HCT116 (cell line): ENCODE results near the gene R3HDM1. TPM values are rescaled to one million over a fixed set of nuclear protein-coding genes. Genes with fewer than 3 reads are reported as not detected.

Experiments
- ATAC-seq: fragments of 200-7000 bp; cut with Tn5 transposase; 2 replicates; pipeline ENCODE4 v1.9.1; 2020; ENCODE audit warnings: mild to moderate bottlenecking, moderate library complexity
- BruUV-seq: library from RNA; stranded (reverse); fragments of 400-500 nt; replicated peaks from 2 replicates; lab custom pipeline; 2021; lab: Mats Ljungman, UMichigan
- CTCF ChIA-PET: fragments of 300-600 bp; sonication (Branson Sonifier 250); formaldehyde crosslinking; loops from one replicate; lab custom pipeline; 2021; ENCODE audit warnings: antibody characterized with exemption; lab: Charles Lee
- POLR2A ChIA-PET: fragments of 300-600, 350-600 bp; sonication (Branson Sonifier 250); formaldehyde crosslinking; loops from one replicate; lab custom pipeline; 2021; ENCODE audit warnings: antibody characterized with exemption; lab: Charles Lee
- RAD21 ChIA-PET, 2 experiments: fragments of 300-600 bp; sonication (Branson Sonifier 250); formaldehyde crosslinking; loops; one replicate each; lab custom pipeline; 2023; ENCODE audit warnings: low total read pairs in 2 of 2; ENCODE audit not compliant: uncharacterized antibody in 2 of 2, unreplicated experiment in 2 of 2, low non-redundant PET in 1 of 2; lab: Charles Lee
- DNase-seq: peaks from one replicate; pipeline ENCODE4 v3.0.0-alpha.2; 2010; ENCODE audit warnings: low read depth, low spot score
- H2AFZ ChIP-seq: fragments of 200-600 bp; shearing (Covaris generic), sonication (generic); 2 replicates; pipeline ENCODE4 v1.6.1; 2017; ENCODE audit warnings: low read depth, mixed run types, mixed read lengths, antibody characterized with exemption, low read length; ENCODE audit not compliant: poor library complexity, severe bottlenecking
- H3K27ac ChIP-seq: 2 replicates; pipeline ENCODE4 v1.5.1; 2012; ENCODE audit warnings: low read depth, low read length
- H3K27me3 ChIP-seq: fragments of 200-600 bp; sonication (generic); 2 replicates; pipeline ENCODE4 v1.6.1; 2016; ENCODE audit warnings: mixed run types, low read length, mixed read lengths; ENCODE audit not compliant: insufficient read depth
- H3K36me3 ChIP-seq, 2 experiments: fragments of 200-500 bp in 1 of 2; fragments of 200-600 bp in 1 of 2; sonication (Bioruptor generic) in 1 of 2; sonication (generic) in 1 of 2; 2 replicates each; pipeline versions ENCODE4 v1.5.1 to v1.6.1; 2014 to 2016; ENCODE audit warnings: low read length in 2 of 2, inconsistent platforms in 1 of 2, mixed read lengths in 1 of 2, mixed run types in 1 of 2; ENCODE audit not compliant: insufficient read depth in 2 of 2, control insufficient read depth in 1 of 2
- H3K4me1 ChIP-seq, 2 experiments: fragments of 200-600 bp in 1 of 2; sonication (generic) in 1 of 2; 2 replicates each; pipeline versions ENCODE4 v1.5.1 to v1.6.1; 2012 to 2017; ENCODE audit warnings: low read length in 2 of 2, inconsistent platforms in 1 of 2, mild to moderate bottlenecking in 1 of 2, mixed read lengths in 1 of 2, mixed run types in 1 of 2, moderate library complexity in 1 of 2; ENCODE audit not compliant: insufficient read depth in 2 of 2, control insufficient read depth in 1 of 2
- H3K4me2 ChIP-seq: fragments of 200-600 bp; sonication (generic); 2 replicates; pipeline ENCODE4 v1.6.1; 2017; ENCODE audit warnings: mixed run types, low read length, mixed read lengths
- H3K4me3 ChIP-seq, 2 experiments: fragments of 200-600 bp in 1 of 2; sonication (generic) in 1 of 2; replicated peaks in 1 of 2; 2 replicates each; pipeline ENCODE4 v1.5.1; 2011 to 2016; ENCODE audit warnings: low read length in 2 of 2, control low read depth in 1 of 2, low read depth in 1 of 2, mild to moderate bottlenecking in 1 of 2, mixed read lengths in 1 of 2, mixed run types in 1 of 2
- H3K79me2 ChIP-seq: fragments of 200-600 bp; sonication (generic); 2 replicates; pipeline ENCODE4 v1.6.1; 2017; ENCODE audit warnings: mild to moderate bottlenecking, mixed run types, low read length, moderate library complexity, mixed read lengths; ENCODE audit not compliant: insufficient read depth
- H3K9ac ChIP-seq: fragments of 200-600 bp; sonication (generic); 2 replicates; pipeline ENCODE4 v1.6.1; 2016; ENCODE audit warnings: low read length, mixed read lengths
- H3K9me2 ChIP-seq: fragments of 200-600 bp; sonication (generic), shearing (Covaris generic); 2 replicates; pipeline ENCODE4 v1.6.1; 2017; ENCODE audit warnings: mixed run types, mild to moderate bottlenecking, moderate library complexity; ENCODE audit not compliant: insufficient read depth
- H3K9me3 ChIP-seq, 2 experiments: fragments of 200-500 bp in 1 of 2; fragments of 200-600 bp in 1 of 2; sonication (Bioruptor generic) in 1 of 2; sonication (generic) in 1 of 2; 2 replicates each; pipeline ENCODE4 v1.6.1; 2014 to 2017; ENCODE audit warnings: low read length in 2 of 2, mixed read lengths in 2 of 2, inconsistent platforms in 1 of 2, low read depth in 1 of 2, mild to moderate bottlenecking in 1 of 2, mixed run types in 1 of 2, moderate library complexity in 1 of 2; ENCODE audit not compliant: control insufficient read depth in 1 of 2, insufficient read depth in 1 of 2
- H4K20me1 ChIP-seq: fragments of 200-600 bp; sonication (generic), shearing (Covaris generic); 2 replicates; pipeline ENCODE4 v1.6.1; 2017; ENCODE audit warnings: mixed run types, mild to moderate bottlenecking, moderate library complexity; ENCODE audit not compliant: insufficient read depth
- CBX3 ChIP-seq: IDR thresholded peaks from 2 replicates; pipeline ENCODE4 v1.6.1; 2012; ENCODE audit warnings: low read depth
- CEBPB ChIP-seq: IDR thresholded peaks from 2 replicates; pipeline ENCODE4 v1.6.1; 2012; ENCODE audit warnings: low read depth
- EGR1 ChIP-seq: IDR thresholded peaks from 2 replicates; pipeline ENCODE4 v1.6.1; 2012; ENCODE audit warnings: low read depth
- ELF1 ChIP-seq: IDR thresholded peaks from 2 replicates; pipeline ENCODE4 v1.6.1; 2012; ENCODE audit warnings: low read depth, borderline replicate concordance
- EZH2 ChIP-seq: fragments of 200-600 bp; sonication (generic); IDR thresholded peaks from 2 replicates; pipeline ENCODE4 v1.6.1; 2017; ENCODE audit warnings: antibody characterized with exemption, mixed run types
- EZH2phosphoT487 ChIP-seq: fragments of 200-600 bp; IDR thresholded peaks from 2 replicates; pipeline ENCODE4 v1.6.1; 2018; ENCODE audit warnings: antibody characterized with exemption, borderline replicate concordance
- FOSL1 ChIP-seq: IDR thresholded peaks from 2 replicates; pipeline ENCODE4 v1.6.1; 2012; ENCODE audit warnings: low read depth
- JUND ChIP-seq: IDR thresholded peaks from 2 replicates; pipeline ENCODE4 v1.6.1; 2012
- MAX ChIP-seq: IDR thresholded peaks from 2 replicates; pipeline ENCODE4 v1.6.1; 2012
- POLR2A ChIP-seq: IDR thresholded peaks from 2 replicates; pipeline ENCODE4 v1.7.0; 2011; ENCODE audit warnings: borderline replicate concordance; ENCODE audit not compliant: insufficient read depth, insufficient read length; ENCODE audit errors: extremely low read depth
- RAD21 ChIP-seq: IDR thresholded peaks from 2 replicates; pipeline ENCODE4 v1.6.1; 2012; ENCODE audit warnings: low read depth, mild to moderate bottlenecking
- SIN3A ChIP-seq: IDR thresholded peaks from 2 replicates; pipeline ENCODE4 v1.6.1; 2012; ENCODE audit warnings: low read depth
- SP1 ChIP-seq: IDR thresholded peaks from 2 replicates; pipeline ENCODE4 v1.6.1; 2012; ENCODE audit warnings: low read depth
- SRF ChIP-seq: IDR thresholded peaks from 2 replicates; pipeline ENCODE4 v1.6.1; 2012; ENCODE audit warnings: low read depth
- TCF7L2 ChIP-seq: IDR thresholded peaks from 2 replicates; pipeline ENCODE4 v1.7.0; 2011; ENCODE audit warnings: borderline replicate concordance, inconsistent platforms; ENCODE audit not compliant: insufficient read depth, insufficient read length; ENCODE audit errors: extremely low read depth
- ZFX ChIP-seq: fragments of 450-650 bp; IDR thresholded peaks from 2 replicates; pipeline ENCODE4 v1.6.1; 2017
- ZNF274 ChIP-seq: fragments of 200-500 bp; sonication (Bioruptor generic); IDR thresholded peaks from 2 replicates; pipeline ENCODE4 v1.6.1; 2014; ENCODE audit warnings: mild to moderate bottlenecking, low read depth, low read length, inconsistent platforms
- intact Hi-C: fragments of 100-400 bp; cut with micrococcal nuclease; formaldehyde crosslinking; loops from 2 replicates; pipeline ENCODE4 v1.10.0; 2022
- total RNA-seq: library from RNA; stranded (reverse); gene quantifications from one replicate; pipeline ENCODE4 v1.2.1, GENCODE V29; 2021; ENCODE audit not compliant: unreplicated experiment
- TF ChIP-seq, protein P1 (sequence below): IDR thresholded peaks from 2 replicates; pipeline ENCODE4 v1.6.1; 2012; ENCODE audit warnings: low read depth
- TF ChIP-seq, protein P2 (sequence below): IDR thresholded peaks from 2 replicates; pipeline ENCODE4 v1.6.1; 2012
- TF ChIP-seq, protein P3 (sequence below): IDR thresholded peaks from 2 replicates; pipeline ENCODE4 v1.6.1; 2011; ENCODE audit warnings: mild to moderate bottlenecking, low read length, moderate library complexity; ENCODE audit not compliant: insufficient replicate concordance; ENCODE audit errors: extremely low read depth

R3HDM1 gene
- total RNA-seq, 1 experiment from 2014 or later, result 43.1 TPM

- no peak for TF ChIP-seq ZNF274
- no peak for TF ChIP-seq POLR2A
- no peak for TF ChIP-seq EGR1
- TF ChIP-seq SP1, result no peak
- TF ChIP-seq TCF7L2, result no peak
- TF ChIP-seq ZFX, result no peak
Observed at GRCh38 chr2:135630488-135630887, 99.2 kb downstream of the R3HDM1 start (continued).

DNA sequence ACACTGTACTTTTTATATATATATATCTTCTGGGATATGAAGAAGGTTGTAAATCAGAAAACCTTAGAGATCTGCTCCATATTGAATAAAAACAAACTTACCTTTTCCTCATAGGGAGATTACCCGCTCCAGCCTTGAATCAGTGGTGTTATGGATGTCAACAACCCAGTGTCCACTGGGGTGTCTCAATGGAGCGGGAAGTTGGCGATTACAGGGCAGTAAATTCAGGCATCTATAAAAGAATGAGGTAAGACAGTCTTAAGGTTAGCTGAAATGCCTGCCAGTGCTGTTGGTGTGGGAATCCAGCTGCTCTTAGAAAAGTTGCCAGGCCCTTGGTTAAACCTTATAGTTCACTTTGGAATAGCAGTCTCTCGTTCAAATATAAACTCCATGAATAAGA, 102.3 kb downstream of the R3HDM1 start:
- Histone ChIP-seq H3K4me2 (no peak overlapping the region), H3K27me3 (no peaks in the 10 kb centered on the region), H3K9me2 (no peaks in the 10 kb centered on the region), H4K20me1 (no peaks in the 10 kb centered on the region), H3K4me3 (no peak overlapping the region), H3K36me3 (peaks cover 11 to 13% of the 10 kb centered on the region in 2 experiments; a peak in 3 of 4 replicates), H3K9me3 (no peaks in the 10 kb centered on the region), H3K4me1 (no peaks in the 10 kb centered on the region), H3K79me2 (no peaks in the 10 kb centered on the region), H3K9ac (no peak overlapping the region), H3K27ac (no peak overlapping the region), H2AFZ (no peak overlapping the region)
- ATAC-seq (no peak), DNase-seq (no peak)
- intact Hi-C loops, result no loop called here
- ChIA-PET CTCF (interaction anchor here (1.6 kb wide), 1 partner anchor 32 kb away, joined by 3 read pairs; no protein-coding TSS in a partner anchor), POLR2A (no interaction called here), RAD21 (no interaction called here)
- no TSS peak for BruUV-seq
- TF ChIP-seq JUND (no peak), CBX3 (no peak), POLR2A (no peak), FOSL1 (no peak), CEBPB (no peak), ELF1 (no peak), SIN3A (no peak), MAX (no peak), SRF (no peak), EZH2 (no peak), EZH2phosphoT487 (no peak), RAD21 (no peak)
- TF ChIP-seq, protein P1, sequence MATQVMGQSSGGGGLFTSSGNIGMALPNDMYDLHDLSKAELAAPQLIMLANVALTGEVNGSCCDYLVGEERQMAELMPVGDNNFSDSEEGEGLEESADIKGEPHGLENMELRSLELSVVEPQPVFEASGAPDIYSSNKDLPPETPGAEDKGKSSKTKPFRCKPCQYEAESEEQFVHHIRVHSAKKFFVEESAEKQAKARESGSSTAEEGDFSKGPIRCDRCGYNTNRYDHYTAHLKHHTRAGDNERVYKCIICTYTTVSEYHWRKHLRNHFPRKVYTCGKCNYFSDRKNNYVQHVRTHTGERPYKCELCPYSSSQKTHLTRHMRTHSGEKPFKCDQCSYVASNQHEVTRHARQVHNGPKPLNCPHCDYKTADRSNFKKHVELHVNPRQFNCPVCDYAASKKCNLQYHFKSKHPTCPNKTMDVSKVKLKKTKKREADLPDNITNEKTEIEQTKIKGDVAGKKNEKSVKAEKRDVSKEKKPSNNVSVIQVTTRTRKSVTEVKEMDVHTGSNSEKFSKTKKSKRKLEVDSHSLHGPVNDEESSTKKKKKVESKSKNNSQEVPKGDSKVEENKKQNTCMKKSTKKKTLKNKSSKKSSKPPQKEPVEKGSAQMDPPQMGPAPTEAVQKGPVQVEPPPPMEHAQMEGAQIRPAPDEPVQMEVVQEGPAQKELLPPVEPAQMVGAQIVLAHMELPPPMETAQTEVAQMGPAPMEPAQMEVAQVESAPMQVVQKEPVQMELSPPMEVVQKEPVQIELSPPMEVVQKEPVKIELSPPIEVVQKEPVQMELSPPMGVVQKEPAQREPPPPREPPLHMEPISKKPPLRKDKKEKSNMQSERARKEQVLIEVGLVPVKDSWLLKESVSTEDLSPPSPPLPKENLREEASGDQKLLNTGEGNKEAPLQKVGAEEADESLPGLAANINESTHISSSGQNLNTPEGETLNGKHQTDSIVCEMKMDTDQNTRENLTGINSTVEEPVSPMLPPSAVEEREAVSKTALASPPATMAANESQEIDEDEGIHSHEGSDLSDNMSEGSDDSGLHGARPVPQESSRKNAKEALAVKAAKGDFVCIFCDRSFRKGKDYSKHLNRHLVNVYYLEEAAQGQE, result no peak
- TF ChIP-seq, protein P2, sequence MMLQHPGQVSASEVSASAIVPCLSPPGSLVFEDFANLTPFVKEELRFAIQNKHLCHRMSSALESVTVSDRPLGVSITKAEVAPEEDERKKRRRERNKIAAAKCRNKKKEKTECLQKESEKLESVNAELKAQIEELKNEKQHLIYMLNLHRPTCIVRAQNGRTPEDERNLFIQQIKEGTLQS, result no peak
- TF ChIP-seq, protein P3, sequence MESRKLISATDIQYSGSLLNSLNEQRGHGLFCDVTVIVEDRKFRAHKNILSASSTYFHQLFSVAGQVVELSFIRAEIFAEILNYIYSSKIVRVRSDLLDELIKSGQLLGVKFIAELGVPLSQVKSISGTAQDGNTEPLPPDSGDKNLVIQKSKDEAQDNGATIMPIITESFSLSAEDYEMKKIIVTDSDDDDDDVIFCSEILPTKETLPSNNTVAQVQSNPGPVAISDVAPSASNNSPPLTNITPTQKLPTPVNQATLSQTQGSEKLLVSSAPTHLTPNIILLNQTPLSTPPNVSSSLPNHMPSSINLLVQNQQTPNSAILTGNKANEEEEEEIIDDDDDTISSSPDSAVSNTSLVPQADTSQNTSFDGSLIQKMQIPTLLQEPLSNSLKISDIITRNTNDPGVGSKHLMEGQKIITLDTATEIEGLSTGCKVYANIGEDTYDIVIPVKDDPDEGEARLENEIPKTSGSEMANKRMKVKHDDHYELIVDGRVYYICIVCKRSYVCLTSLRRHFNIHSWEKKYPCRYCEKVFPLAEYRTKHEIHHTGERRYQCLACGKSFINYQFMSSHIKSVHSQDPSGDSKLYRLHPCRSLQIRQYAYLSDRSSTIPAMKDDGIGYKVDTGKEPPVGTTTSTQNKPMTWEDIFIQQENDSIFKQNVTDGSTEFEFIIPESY, result no peak
